ENCODE data around the gene POM121L2. TPM values are rescaled to one million over a fixed set of nuclear protein-coding genes. Genes with fewer than 3 reads are reported as not detected.

POM121L2 gene
- total RNA-seq, 1 experiment from 2014 or later: not detected

DNA sequence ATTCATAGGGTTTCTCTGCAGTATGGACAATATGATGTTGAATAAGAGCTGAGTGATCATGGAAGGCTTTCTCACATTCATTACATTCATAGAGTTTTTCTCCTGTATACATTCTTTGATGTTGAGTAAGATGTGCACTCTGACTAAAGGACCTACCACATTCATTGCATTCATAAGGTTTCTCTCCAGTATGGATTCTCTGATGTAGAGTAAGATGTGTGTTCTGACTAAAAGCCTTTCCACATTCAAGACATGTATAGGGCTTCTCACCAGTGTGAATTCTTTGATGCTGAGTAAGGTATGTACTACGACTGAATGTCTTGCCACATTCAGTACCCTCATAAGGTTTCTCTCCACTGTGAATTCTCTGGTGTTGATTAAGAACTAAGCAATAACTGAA, 47.2 kb upstream of the POM121L2 start:
- Mint-ChIP-seq H3K27ac (no peak overlapping the region), H3K27me3 (ENCODE audit: low read depth) (no peaks in the 10 kb centered on the region), H3K4me3 (no peak overlapping the region), H3K9me3 (peaks cover 43 to 45% of the 10 kb centered on the region in 2 experiments), H3K36me3 (ENCODE audit: insufficient read depth in 1 of 3, low read depth in 3 of 3) (peaks cover 21 to 49% (median 28%) of the 10 kb centered on the region in 3 experiments), H3K4me1 (no peaks in the 10 kb centered on the region)
- Histone ChIP-seq H3K79me1 (ENCODE audit: insufficient read depth, low read depth, low read length, poor library complexity, severe bottlenecking) (no peaks in the 10 kb centered on the region), H3K23me2 (ENCODE audit: insufficient read length, low read depth, low read length, poor library complexity, severe bottlenecking) (no peaks in the 10 kb centered on the region), H2BK20ac (ENCODE audit: low read depth, low read length, poor library complexity, severe bottlenecking) (no peak overlapping the region), H3K23ac (ENCODE audit: insufficient read length, low read depth, low read length) (no peak overlapping the region), H2BK5ac (ENCODE audit: insufficient read length, low read length) (no peak overlapping the region), H4K91ac (ENCODE audit: insufficient read length, low read depth, low read length) (no peak overlapping the region), H4K8ac (replicated peaks; ENCODE audit: insufficient read length, low read depth, low read length) (no peak overlapping the region), H4K20me1 (ENCODE audit: control insufficient read depth, insufficient read depth, insufficient read length) (no peaks in the 10 kb centered on the region), H3K4ac (ENCODE audit: low read depth, low read length) (no peak overlapping the region), H3K79me2 (ENCODE audit: insufficient read depth, low read length) (no peaks in the 10 kb centered on the region), H2BK12ac (ENCODE audit: insufficient read length, low read depth, low read length) (no peak overlapping the region), H3K4me1 (ENCODE audit: insufficient read depth, low read length) (no peaks in the 10 kb centered on the region), H3K9ac (ENCODE audit: extremely low read depth, insufficient read length, low read length) (no peak overlapping the region), H4K5ac (ENCODE audit: insufficient read length, low read depth, low read length) (no peak overlapping the region), H3K27me3 (ENCODE audit: insufficient read depth, low read length) (no peaks in the 10 kb centered on the region), H3K9me3 (ENCODE audit: control insufficient read depth, low read depth, low read length) (peaks cover 27% of the 10 kb centered on the region), H2AK5ac (ENCODE audit: insufficient read length, low read length) (no peak overlapping the region), H3K27ac (ENCODE audit: insufficient read length, low read depth, low read length) (no peak overlapping the region), H3K4me2 (ENCODE audit: insufficient read depth, insufficient read length, low read length) (no peak overlapping the region), H2BK120ac (ENCODE audit: low read depth, low read length, poor library complexity, severe bottlenecking) (no peak overlapping the region), H2BK15ac (ENCODE audit: low read depth, low read length) (no peak overlapping the region), H3K56ac (ENCODE audit: insufficient read length, low read depth, low read length) (no peak overlapping the region), H3K14ac (ENCODE audit: insufficient read depth, low read length) (no peak overlapping the region), H3K18ac (ENCODE audit: insufficient read length, low read depth, low read length) (no peak overlapping the region), H3T11ph (ENCODE audit: low read length) (no peak overlapping the region), H2AFZ (ENCODE audit: low read length) (no peak overlapping the region)
- TF ChIP-seq, protein P1, sequence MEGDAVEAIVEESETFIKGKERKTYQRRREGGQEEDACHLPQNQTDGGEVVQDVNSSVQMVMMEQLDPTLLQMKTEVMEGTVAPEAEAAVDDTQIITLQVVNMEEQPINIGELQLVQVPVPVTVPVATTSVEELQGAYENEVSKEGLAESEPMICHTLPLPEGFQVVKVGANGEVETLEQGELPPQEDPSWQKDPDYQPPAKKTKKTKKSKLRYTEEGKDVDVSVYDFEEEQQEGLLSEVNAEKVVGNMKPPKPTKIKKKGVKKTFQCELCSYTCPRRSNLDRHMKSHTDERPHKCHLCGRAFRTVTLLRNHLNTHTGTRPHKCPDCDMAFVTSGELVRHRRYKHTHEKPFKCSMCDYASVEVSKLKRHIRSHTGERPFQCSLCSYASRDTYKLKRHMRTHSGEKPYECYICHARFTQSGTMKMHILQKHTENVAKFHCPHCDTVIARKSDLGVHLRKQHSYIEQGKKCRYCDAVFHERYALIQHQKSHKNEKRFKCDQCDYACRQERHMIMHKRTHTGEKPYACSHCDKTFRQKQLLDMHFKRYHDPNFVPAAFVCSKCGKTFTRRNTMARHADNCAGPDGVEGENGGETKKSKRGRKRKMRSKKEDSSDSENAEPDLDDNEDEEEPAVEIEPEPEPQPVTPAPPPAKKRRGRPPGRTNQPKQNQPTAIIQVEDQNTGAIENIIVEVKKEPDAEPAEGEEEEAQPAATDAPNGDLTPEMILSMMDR (conservative IDR thresholded peaks at IDR 0.05): no peak
- DNase-seq: no peak
- WGBS (ENCODE audit: extremely low coverage, insufficient read length, low lambda C conversion rate): no CpG with 5 or more reads among the region's 1 CpG
